ENCODE measurements around the gene RNPC3.
"Not testable (repeated sequence)": the region's sequence is repeated elsewhere in the genome, so short reads cannot be mapped to it uniquely, and the experiment has no call there.

Gene RNPC3

GRCh38 chr1:103547840-103548239 lies 22.3 kb downstream of the RNPC3 start:
- no peak for DNase-seq (ENCODE audit: extremely low read depth in 1 of 2, low read depth in 1 of 2)

GRCh38 chr1:103560427-103560826 lies 34.9 kb downstream of the RNPC3 start:
- no peak for DNase-seq (ENCODE audit: extremely low read depth in 1 of 2, low read depth in 1 of 2)

GRCh38 chr1:103561124-103561523 lies 35.6 kb downstream of the RNPC3 start:
- not testable (repeated sequence) for DNase-seq (ENCODE audit: extremely low read depth in 1 of 2, low read depth in 1 of 2)

GRCh38 chr1:103561643-103562395 lies 36.3 kb downstream of the RNPC3 start:
- DNase-seq (ENCODE audit: extremely low read depth in 1 of 2, low read depth in 1 of 2): no peak

GRCh38 chr1:103563056-103563455 lies 37.6 kb downstream of the RNPC3 start:
- DNase-seq (ENCODE audit: extremely low read depth in 1 of 2, low read depth in 1 of 2): no peak

GRCh38 chr1:103569493-103569892 lies 44.0 kb downstream of the RNPC3 start:
- DNase-seq (ENCODE audit: extremely low read depth in 1 of 2, low read depth in 1 of 2): no peak

- DNase-seq (ENCODE audit: extremely low read depth in 1 of 2, low read depth in 1 of 2): not testable (repeated sequence)
These were observed 45.8 kb downstream of the RNPC3 start, which contains the start of gene AMY2B for GRCh38 chr1:103571289-103571688. Gene AMY2B, plus strand, starts transcription at chr1:103571589. Its CDS starts 14 bp downstream, at chr1:103571603.

- DNase-seq (ENCODE audit: extremely low read depth in 1 of 2, low read depth in 1 of 2): no peak
These were observed 50.6 kb downstream of the RNPC3 start for GRCh38 chr1:103576065-103576464.

- DNase-seq (ENCODE audit: extremely low read depth in 1 of 2, low read depth in 1 of 2): not testable (repeated sequence)
These were observed 51.3 kb downstream of the RNPC3 start for GRCh38 chr1:103576784-103577183.

- no peak for DNase-seq (ENCODE audit: extremely low read depth in 1 of 2, low read depth in 1 of 2)
These were observed 57.0 kb downstream of the RNPC3 start for GRCh38 chr1:103582464-103582863.

GRCh38 chr1:103583887-103584286 lies 58.4 kb downstream of the RNPC3 start:
- no peak for DNase-seq (ENCODE audit: extremely low read depth in 1 of 2, low read depth in 1 of 2)

GRCh38 chr1:103584537-103584936 lies 59.0 kb downstream of the RNPC3 start:
- no peak for DNase-seq (ENCODE audit: extremely low read depth in 1 of 2, low read depth in 1 of 2)

GRCh38 chr1:103602740-103603139 lies 77.2 kb downstream of the RNPC3 start:
- DNase-seq (ENCODE audit: extremely low read depth in 1 of 2, low read depth in 1 of 2): not testable (repeated sequence)

Data from stimulated activated CD8-positive, alpha-beta memory T cell treated with anti-CD3 and anti-CD28 coated beads, Interleukin-7, amount 100 ng/mL, for 48 hours (primary cell).